SK-N-SH treated with all-trans-retinoic acid at 6 μM for 48 hours (cell line): ENCODE data around the gene SURF4.

ENCODE experiments used
- ARNTL ChIP-seq: fragments of 450-650 bp; formaldehyde crosslinking; IDR thresholded peaks from 2 replicates; pipeline ENCODE4 v1.5.0; 2020; ENCODE audit warnings: low read depth, mild to moderate bottlenecking, moderate library complexity, borderline replicate concordance
- ISL1 ChIP-seq: fragments of 250-450 bp; sonication (Bioruptor Pico); IDR thresholded peaks from 2 replicates; pipeline ENCODE4 v2.1.2; 2022; ENCODE audit warnings: mild to moderate bottlenecking, moderate library complexity
- RARB ChIP-seq: fragments of 250-450 bp; sonication (Bioruptor Pico); IDR thresholded peaks from 2 replicates; pipeline ENCODE4 v1.8.0; 2021; ENCODE audit warnings: mild to moderate bottlenecking, moderate library complexity
- ZC3H10 ChIP-seq: fragments of 250-450 bp; sonication (Bioruptor Pico); IDR thresholded peaks from 2 replicates; pipeline ENCODE4 v1.5.1; 2021; ENCODE audit warnings: mild to moderate bottlenecking, moderate library complexity
- TF ChIP-seq, protein P1 (sequence below): fragments of 250-450 bp; sonication (Bioruptor Pico); IDR thresholded peaks from 2 replicates; pipeline ENCODE4 v1.5.0; 2020; ENCODE audit warnings: mild to moderate bottlenecking, moderate library complexity
- TF ChIP-seq, protein P2 (sequence below): fragments of 250-450 bp; sonication (Bioruptor Pico); IDR thresholded peaks from 2 replicates; pipeline ENCODE4 v1.5.1; 2021; ENCODE audit warnings: mild to moderate bottlenecking, moderate library complexity

DNA sequence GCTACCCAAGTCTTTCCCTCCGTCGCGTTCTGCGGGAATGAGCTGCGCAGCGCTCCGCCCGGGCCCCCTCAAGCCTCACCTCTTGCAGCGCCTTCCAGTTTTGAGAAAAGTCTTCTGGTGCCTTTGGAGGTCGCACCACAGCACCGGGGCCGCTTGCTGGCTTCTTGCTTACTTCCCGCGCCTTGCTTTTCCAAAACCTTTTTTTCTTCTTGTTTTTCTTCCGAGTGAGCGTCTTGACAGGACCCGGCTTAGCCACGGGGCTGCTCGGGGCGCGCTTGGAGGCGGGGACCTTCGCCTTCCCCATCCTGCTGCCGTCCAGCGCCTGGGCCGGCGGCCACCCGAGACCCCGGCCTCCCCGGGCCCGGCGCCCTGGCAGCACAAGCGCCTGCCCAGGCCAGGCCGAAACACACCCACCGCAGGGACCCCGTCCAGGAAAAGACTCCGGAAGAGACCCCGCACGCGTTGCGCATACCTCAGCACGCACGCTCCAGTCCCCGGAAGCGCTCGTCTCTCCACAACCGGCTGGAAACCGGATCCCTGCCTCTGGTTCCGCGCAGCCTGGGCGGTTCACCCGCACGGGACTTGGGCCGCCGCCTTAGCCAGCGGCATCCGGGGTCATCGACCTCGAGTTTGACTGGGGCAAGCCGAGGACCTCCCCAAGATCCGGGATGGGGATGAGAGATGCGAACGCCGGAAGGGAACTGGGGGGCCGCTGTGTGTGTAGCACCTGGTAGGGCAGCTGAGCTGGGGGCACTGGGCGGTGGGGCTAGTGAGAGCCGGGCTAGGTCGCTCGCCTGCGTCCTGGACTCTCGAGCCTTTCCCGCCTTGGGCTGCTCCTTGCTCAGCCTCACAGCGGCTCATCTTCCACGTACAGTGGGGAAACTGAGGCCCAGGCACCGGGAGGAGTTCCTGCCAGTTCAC, 41.9 kb upstream of the SURF4 start, which contains the start of gene REXO4:
- TF ChIP-seq ZC3H10 (CRISPR knock-in tag) (no peak), ARNTL (CRISPR knock-in tag) (no peak), ISL1 (CRISPR knock-in tag) (no peak), RARB (CRISPR knock-in tag) (no peak)
- TF ChIP-seq, protein P1, sequence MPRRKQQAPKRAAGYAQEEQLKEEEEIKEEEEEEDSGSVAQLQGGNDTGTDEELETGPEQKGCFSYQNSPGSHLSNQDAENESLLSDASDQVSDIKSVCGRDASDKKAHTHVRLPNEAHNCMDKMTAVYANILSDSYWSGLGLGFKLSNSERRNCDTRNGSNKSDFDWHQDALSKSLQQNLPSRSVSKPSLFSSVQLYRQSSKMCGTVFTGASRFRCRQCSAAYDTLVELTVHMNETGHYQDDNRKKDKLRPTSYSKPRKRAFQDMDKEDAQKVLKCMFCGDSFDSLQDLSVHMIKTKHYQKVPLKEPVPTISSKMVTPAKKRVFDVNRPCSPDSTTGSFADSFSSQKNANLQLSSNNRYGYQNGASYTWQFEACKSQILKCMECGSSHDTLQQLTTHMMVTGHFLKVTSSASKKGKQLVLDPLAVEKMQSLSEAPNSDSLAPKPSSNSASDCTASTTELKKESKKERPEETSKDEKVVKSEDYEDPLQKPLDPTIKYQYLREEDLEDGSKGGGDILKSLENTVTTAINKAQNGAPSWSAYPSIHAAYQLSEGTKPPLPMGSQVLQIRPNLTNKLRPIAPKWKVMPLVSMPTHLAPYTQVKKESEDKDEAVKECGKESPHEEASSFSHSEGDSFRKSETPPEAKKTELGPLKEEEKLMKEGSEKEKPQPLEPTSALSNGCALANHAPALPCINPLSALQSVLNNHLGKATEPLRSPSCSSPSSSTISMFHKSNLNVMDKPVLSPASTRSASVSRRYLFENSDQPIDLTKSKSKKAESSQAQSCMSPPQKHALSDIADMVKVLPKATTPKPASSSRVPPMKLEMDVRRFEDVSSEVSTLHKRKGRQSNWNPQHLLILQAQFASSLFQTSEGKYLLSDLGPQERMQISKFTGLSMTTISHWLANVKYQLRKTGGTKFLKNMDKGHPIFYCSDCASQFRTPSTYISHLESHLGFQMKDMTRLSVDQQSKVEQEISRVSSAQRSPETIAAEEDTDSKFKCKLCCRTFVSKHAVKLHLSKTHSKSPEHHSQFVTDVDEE (CRISPR knock-in tag): no peak; the same call in 1 of the 2 replicates
- TF ChIP-seq, protein P2, sequence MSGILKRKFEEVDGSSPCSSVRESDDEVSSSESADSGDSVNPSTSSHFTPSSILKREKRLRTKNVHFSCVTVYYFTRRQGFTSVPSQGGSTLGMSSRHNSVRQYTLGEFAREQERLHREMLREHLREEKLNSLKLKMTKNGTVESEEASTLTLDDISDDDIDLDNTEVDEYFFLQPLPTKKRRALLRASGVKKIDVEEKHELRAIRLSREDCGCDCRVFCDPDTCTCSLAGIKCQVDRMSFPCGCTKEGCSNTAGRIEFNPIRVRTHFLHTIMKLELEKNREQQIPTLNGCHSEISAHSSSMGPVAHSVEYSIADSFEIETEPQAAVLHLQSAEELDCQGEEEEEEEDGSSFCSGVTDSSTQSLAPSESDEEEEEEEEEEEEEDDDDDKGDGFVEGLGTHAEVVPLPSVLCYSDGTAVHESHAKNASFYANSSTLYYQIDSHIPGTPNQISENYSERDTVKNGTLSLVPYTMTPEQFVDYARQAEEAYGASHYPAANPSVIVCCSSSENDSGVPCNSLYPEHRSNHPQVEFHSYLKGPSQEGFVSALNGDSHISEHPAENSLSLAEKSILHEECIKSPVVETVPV (CRISPR knock-in tag): no peak
